ENCODE measurements around the gene NUDT19. TPM values are rescaled to one million over a fixed set of nuclear protein-coding genes. Genes with fewer than 3 reads are reported as not detected.
A peak's percentile ranks its signal among the peaks of the same experiment; 100 is the strongest.
"Not testable (repeated sequence)": the region's sequence is repeated elsewhere in the genome, so short reads cannot be mapped to it uniquely, and the experiment has no call there.

NUDT19 gene
- total RNA-seq, 4 donors from 2014 or later, result 4.2 to 15.2 (median 12.8) TPM

DNA sequence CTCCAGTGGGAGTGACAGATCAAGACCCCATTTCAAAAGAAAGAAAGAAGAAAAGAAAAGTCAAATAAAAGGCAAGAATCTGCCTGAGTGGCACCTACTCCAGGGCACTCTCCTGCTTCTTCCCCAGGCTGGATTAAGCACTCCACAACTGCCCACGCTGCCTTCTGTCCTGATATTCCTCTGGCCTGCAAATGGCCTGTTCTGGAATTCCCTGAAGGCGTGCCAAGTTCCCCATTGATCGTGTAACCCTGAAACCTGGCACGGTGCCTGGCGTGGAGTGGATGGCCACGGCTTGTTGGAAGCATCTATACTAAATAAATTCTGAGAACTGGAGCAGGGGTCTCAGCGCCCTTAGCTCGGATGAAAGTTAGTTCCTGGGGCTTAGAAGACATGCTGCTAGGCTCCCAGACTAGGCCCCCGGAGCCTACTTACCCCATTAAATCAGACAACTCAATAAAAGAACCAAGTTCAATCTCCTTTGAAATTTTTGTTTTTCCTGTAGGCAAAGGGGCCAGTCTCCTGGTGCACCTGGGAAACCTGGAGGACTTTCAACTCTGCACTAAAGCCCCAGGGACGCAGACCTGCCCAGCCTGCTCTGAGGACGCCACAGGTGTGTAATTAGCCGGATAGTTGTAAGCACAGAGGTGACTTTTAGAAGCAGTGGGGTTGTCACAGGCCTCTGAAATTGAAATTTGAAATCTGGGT, 38.6 kb upstream of the NUDT19 start:
- Histone ChIP-seq H3K4me3 (no peak overlapping the region), H3K4me1 (peaks cover 9 to 29% (median 15%) of the 10 kb centered on the region in 4 donors), H3K36me3 (peaks cover 0 to 23% (median 6%) of the 10 kb centered on the region in 4 donors), H3K27me3 (no peaks in the 10 kb centered on the region), H3K9me3 (no peaks in the 10 kb centered on the region), H3K27ac (peak overlapping the region; percentile 37 to 64 (median 56))
- TF ChIP-seq EP300 (IDR thresholded peaks at IDR 0.05; ENCODE audit: low read depth), result no peak
- no peak for TF ChIP-seq POLR2AphosphoS5 (IDR thresholded peaks at IDR 0.05)
- TF ChIP-seq, protein P1, sequence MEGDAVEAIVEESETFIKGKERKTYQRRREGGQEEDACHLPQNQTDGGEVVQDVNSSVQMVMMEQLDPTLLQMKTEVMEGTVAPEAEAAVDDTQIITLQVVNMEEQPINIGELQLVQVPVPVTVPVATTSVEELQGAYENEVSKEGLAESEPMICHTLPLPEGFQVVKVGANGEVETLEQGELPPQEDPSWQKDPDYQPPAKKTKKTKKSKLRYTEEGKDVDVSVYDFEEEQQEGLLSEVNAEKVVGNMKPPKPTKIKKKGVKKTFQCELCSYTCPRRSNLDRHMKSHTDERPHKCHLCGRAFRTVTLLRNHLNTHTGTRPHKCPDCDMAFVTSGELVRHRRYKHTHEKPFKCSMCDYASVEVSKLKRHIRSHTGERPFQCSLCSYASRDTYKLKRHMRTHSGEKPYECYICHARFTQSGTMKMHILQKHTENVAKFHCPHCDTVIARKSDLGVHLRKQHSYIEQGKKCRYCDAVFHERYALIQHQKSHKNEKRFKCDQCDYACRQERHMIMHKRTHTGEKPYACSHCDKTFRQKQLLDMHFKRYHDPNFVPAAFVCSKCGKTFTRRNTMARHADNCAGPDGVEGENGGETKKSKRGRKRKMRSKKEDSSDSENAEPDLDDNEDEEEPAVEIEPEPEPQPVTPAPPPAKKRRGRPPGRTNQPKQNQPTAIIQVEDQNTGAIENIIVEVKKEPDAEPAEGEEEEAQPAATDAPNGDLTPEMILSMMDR (IDR thresholded peaks at IDR 0.05), result no peak
- TF ChIP-seq POLR2A (IDR thresholded peaks at IDR 0.05), result no peak
- 20 to 39% methylated on average over 1 to 12 of the region's 12 CpGs for WGBS, 2 donors (ENCODE audit: low coverage in 1 of 2)
- in situ Hi-C loops (cut with MboI; ENCODE audit: low pct_ligation_motif_present in 1 of 4, low pct_unique_long_range_greater_than_20kb in 1 of 4, low sequenced_read_pairs in 3 of 4) (no loop called here), intact Hi-C loops (cut with DNase I; ENCODE audit: low total_unique reads) (no loop called here)
- DNase-seq, result peak; percentile 66

DNA sequence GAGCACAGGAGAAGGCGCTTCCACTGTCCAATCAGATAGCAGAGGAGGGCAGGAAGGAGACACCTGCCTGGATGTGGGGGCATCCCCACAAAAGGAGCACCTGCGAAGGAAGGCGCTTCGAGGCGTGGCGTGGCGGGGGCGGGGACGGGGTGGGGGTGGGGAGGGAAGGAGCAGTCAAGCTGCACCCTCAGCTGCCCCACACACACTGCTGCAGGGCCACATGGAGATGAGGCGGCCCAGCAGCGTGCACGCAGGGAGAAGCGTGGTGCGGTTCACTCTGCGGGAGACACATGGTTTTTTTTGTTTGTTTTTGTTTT, 38.1 kb upstream of the NUDT19 start:
- Histone ChIP-seq H3K4me1 (peaks cover 9 to 29% (median 15%) of the 10 kb centered on the region in 4 donors), H3K36me3 (peaks cover 0 to 23% (median 7%) of the 10 kb centered on the region in 4 donors), H3K27me3 (no peaks in the 10 kb centered on the region), H3K27ac (peak overlapping the region; percentile 37 to 64 (median 56)), H3K4me3 (no peak overlapping the region), H3K9me3 (no peaks in the 10 kb centered on the region)
- DNase-seq, result no peak
- intact Hi-C loops (cut with DNase I; ENCODE audit: low total_unique reads), result no loop called here
- in situ Hi-C loops (cut with MboI; ENCODE audit: low pct_ligation_motif_present in 1 of 4, low pct_unique_long_range_greater_than_20kb in 1 of 4, low sequenced_read_pairs in 3 of 4), result no loop called here
- TF ChIP-seq POLR2AphosphoS5 (IDR thresholded peaks at IDR 0.05) (no peak), EP300 (IDR thresholded peaks at IDR 0.05; ENCODE audit: low read depth) (no peak), POLR2A (IDR thresholded peaks at IDR 0.05) (no peak)
- TF ChIP-seq, protein P1 (IDR thresholded peaks at IDR 0.05), result no peak
- WGBS, 2 donors (ENCODE audit: low coverage in 1 of 2), result 62% methylated on average over 14 of the region's 15 CpGs; no CpG with 5 or more reads in 1 of the 2 donors

DNA sequence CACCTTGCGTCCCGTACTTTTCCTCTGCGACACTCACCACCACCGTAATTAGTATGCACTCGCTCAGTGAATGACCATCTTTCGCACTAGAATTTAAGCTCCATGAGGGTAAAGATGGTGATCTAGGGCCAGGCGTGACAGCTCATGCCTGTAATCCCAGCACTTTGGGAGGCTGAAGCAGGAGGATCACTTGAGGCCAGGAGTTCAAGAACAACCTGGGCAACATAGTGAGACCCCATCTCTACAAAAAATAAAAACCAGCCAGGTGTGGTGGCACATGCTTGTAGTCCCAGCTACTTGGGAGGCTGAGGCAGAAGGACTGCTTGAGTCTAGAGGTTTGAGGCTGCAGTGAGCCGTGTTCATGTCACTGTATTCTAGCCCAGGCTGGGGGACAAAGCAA, 35.2 kb upstream of the NUDT19 start:
- in situ Hi-C loops (cut with MboI; ENCODE audit: low pct_ligation_motif_present in 1 of 4, low pct_unique_long_range_greater_than_20kb in 1 of 4, low sequenced_read_pairs in 3 of 4), result not testable (repeated sequence)

DNA sequence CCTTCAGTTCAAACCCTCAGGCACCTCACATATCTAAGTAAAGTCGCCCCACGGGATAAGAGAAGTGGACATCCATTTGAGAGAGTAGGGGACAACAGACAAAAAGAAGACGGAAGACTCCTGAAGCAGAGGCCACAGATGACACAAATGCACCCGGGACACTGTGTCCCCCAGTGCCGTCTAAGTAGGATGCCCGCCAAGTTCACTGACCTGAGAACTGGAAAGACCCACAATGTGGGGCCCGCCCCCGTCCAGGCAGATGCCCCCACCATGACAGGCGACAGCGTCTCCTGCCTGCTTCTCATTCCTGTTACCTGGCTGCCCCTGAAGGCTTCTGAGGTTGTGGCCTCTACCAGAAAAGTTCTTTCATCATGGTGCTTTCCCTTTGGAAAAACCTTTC, 33.5 kb upstream of the NUDT19 start:
- no peak for DNase-seq
- 89 to 100% methylated on average over 3 to 10 of the region's 10 CpGs for WGBS, 2 donors (ENCODE audit: low coverage in 1 of 2)
- peaks cover 0 to 14% (median 3%) of the 10 kb centered on the region in 4 donors for H3K4me1 ChIP-seq
- H3K9me3 ChIP-seq, result no peaks in the 10 kb centered on the region
- in situ Hi-C loops (cut with MboI; ENCODE audit: low pct_ligation_motif_present in 1 of 4, low pct_unique_long_range_greater_than_20kb in 1 of 4, low sequenced_read_pairs in 3 of 4), result no loop called here
- peaks cover 0 to 14% (median 5%) of the 10 kb centered on the region in 4 donors for H3K36me3 ChIP-seq
- no peak overlapping the region for H3K27ac ChIP-seq
- TF ChIP-seq, protein P1 (IDR thresholded peaks at IDR 0.05), result no peak
- TF ChIP-seq EP300 (IDR thresholded peaks at IDR 0.05; ENCODE audit: low read depth), result no peak
- TF ChIP-seq POLR2AphosphoS5 (IDR thresholded peaks at IDR 0.05), result no peak
- TF ChIP-seq POLR2A (IDR thresholded peaks at IDR 0.05), result no peak
- intact Hi-C loops (cut with DNase I; ENCODE audit: low total_unique reads), result no loop called here
- no peak overlapping the region for H3K4me3 ChIP-seq
- H3K27me3 ChIP-seq, result no peaks in the 10 kb centered on the region

More for the DNA sequence above, 35.2 kb upstream of the NUDT19 start:
- intact Hi-C loops (cut with DNase I; ENCODE audit: low total_unique reads); H3K4me3 ChIP-seq; DNase-seq; H3K9me3 ChIP-seq; H3K27me3 ChIP-seq; H3K27ac ChIP-seq: not testable (repeated sequence)
- peaks cover 9 to 29% (median 15%) of the 10 kb centered on the region in 4 donors for H3K4me1 ChIP-seq
- 97 to 100% methylated on average over 1 to 8 of the region's 8 CpGs for WGBS, 2 donors (ENCODE audit: low coverage in 1 of 2)
- H3K36me3 ChIP-seq, result peaks cover 0 to 14% (median 5%) of the 10 kb centered on the region in 4 donors
